H1 (cell line): ENCODE measurements around the gene LYPD6B. TPM values are rescaled to one million over a fixed set of nuclear protein-coding genes. Genes with fewer than 3 reads are reported as not detected.

ENCODE experiments used
- CTCF ChIA-PET: fragments of 300-600 bp; sonication (Branson Sonifier 250); formaldehyde crosslinking; loops from one replicate; lab custom pipeline; 2021; ENCODE audit not compliant: partially characterized antibody; lab: Charles Lee
- POLR2A ChIA-PET: fragments of 300-600 bp; sonication (Branson Sonifier 250); formaldehyde crosslinking; loops from one replicate; lab custom pipeline; 2021; ENCODE audit warnings: inconsistent platforms; ENCODE audit not compliant: partially characterized antibody; lab: Charles Lee
- DNase-seq, 2 experiments: peaks; one replicate each; pipeline versions ENCODE4 v3.0.0 to v3.0.0-alpha.2; 2010 to 2022; ENCODE audit warnings: low spot score in 2 of 2, low read depth in 1 of 2, mixed read lengths in 1 of 2
- FAIRE-seq: peaks from 2 replicates; lab custom pipeline; 2011; peaks lifted over from hg19 to GRCh38; lab: Jason Lieb, UNC
- H2AFZ ChIP-seq: 2 replicates; pipeline ENCODE4 v1.8.1; 2012; ENCODE audit warnings: low read length, inconsistent platforms
- H2AK5ac ChIP-seq: 2 replicates; pipeline ENCODE4 v1.6.1; 2013; ENCODE audit warnings: low read depth, low read length
- H2BK120ac ChIP-seq: replicated peaks from 2 replicates; pipeline ENCODE3; 2013; ENCODE audit warnings: low read depth, low read length, inconsistent platforms
- H2BK12ac ChIP-seq: 2 replicates; pipeline ENCODE4 v1.6.1; 2013; ENCODE audit warnings: low read depth, low read length
- H2BK15ac ChIP-seq: 2 replicates; pipeline ENCODE4 v1.6.1; 2013; ENCODE audit warnings: low read length
- H2BK20ac ChIP-seq: 2 replicates; pipeline ENCODE4 v1.6.1; 2013; ENCODE audit warnings: low read length
- H2BK5ac ChIP-seq: 2 replicates; pipeline ENCODE4 v1.6.1; 2013; ENCODE audit warnings: low read depth, low read length
- H3K14ac ChIP-seq: 2 replicates; pipeline ENCODE4 v1.6.1; 2013; ENCODE audit warnings: inconsistent platforms; ENCODE audit not compliant: insufficient read length
- H3K18ac ChIP-seq: 2 replicates; pipeline ENCODE4 v1.6.1; 2013; ENCODE audit warnings: low read length; ENCODE audit errors: extremely low read depth
- H3K23ac ChIP-seq: 2 replicates; pipeline ENCODE4 v1.6.1; 2013; ENCODE audit warnings: inconsistent platforms; ENCODE audit not compliant: insufficient read length
- H3K23me2 ChIP-seq: 2 replicates; pipeline ENCODE4 v1.6.1; 2013; ENCODE audit warnings: low read depth, low read length
- H3K27ac ChIP-seq: 2 replicates; pipeline ENCODE4 v1.6.1; 2011; ENCODE audit warnings: low read depth, low read length, inconsistent platforms
- H3K27me3 ChIP-seq, 4 experiments: replicated peaks in 1 of 4; 1 replicate in 1 of 4; 2 replicates in 3 of 4; pipeline versions ENCODE4 v1.6.1 to v1.8.1; 2011 to 2013; ENCODE audit warnings: low read length in 3 of 4, mild to moderate bottlenecking in 3 of 4, inconsistent platforms in 2 of 4, mixed read lengths in 2 of 4, moderate library complexity in 1 of 4; ENCODE audit not compliant: control insufficient read depth in 3 of 4, insufficient read depth in 3 of 4; ENCODE audit errors: extremely low read depth in 1 of 4
- H3K36me3 ChIP-seq, 4 experiments: 2 replicates each; pipeline versions ENCODE4 v1.6.1 to v1.8.1; 2011 to 2013; ENCODE audit warnings: mild to moderate bottlenecking in 4 of 4, low read length in 3 of 4, moderate library complexity in 2 of 4, control low read depth in 1 of 4, inconsistent platforms in 1 of 4; ENCODE audit not compliant: insufficient read depth in 4 of 4, control insufficient read depth in 2 of 4
- H3K4ac ChIP-seq: replicated peaks from 2 replicates; pipeline ENCODE3; 2013; ENCODE audit warnings: low read length, low read depth, mixed read lengths, inconsistent platforms; ENCODE audit not compliant: insufficient read length
- H3K4me1 ChIP-seq, 4 experiments: replicated peaks in 1 of 4; 1 replicate in 1 of 4; 2 replicates in 3 of 4; pipeline versions ENCODE4 v1.6.1 to v1.8.1; 2011 to 2013; ENCODE audit warnings: low read length in 3 of 4, inconsistent platforms in 2 of 4, mixed read lengths in 1 of 4; ENCODE audit not compliant: insufficient read depth in 4 of 4, control insufficient read depth in 3 of 4
- H3K4me2 ChIP-seq, 2 experiments: 2 replicates each; pipeline versions ENCODE4 v1.6.1 to v1.8.1; 2011 to 2013; ENCODE audit warnings: low read depth in 2 of 2, low read length in 2 of 2, control low read depth in 1 of 2, inconsistent platforms in 1 of 2, mild to moderate bottlenecking in 1 of 2; ENCODE audit not compliant: insufficient read depth in 1 of 2
- H3K4me3 ChIP-seq, 4 experiments: fragments of 200-600, 300-600 bp in 1 of 4; sonication (generic), shearing (Covaris generic), sonication (Bioruptor Twin) in 1 of 4; 2 replicates each; pipeline versions ENCODE4 v1.5.1 to v1.8.1; 2011 to 2016; ENCODE audit warnings: low read length in 4 of 4, low read depth in 3 of 4, control low read depth in 2 of 4, inconsistent platforms in 2 of 4, mild to moderate bottlenecking in 2 of 4, mixed read lengths in 1 of 4, moderate library complexity in 1 of 4; ENCODE audit not compliant: insufficient read depth in 2 of 4; ENCODE audit errors: extremely low read depth in 1 of 4
- H3K56ac ChIP-seq: replicated peaks from 2 replicates; pipeline ENCODE3; 2013; ENCODE audit warnings: low read depth, mild to moderate bottlenecking, mixed read lengths, low read length, inconsistent platforms; ENCODE audit not compliant: insufficient read length
- H3K79me1 ChIP-seq: 2 replicates; pipeline ENCODE4 v1.6.1; 2013; ENCODE audit warnings: low read depth, low read length, control low read depth
- H3K79me2 ChIP-seq, 2 experiments: 2 replicates each; pipeline versions ENCODE4 v1.6.1 to v1.8.1; 2012 to 2013; ENCODE audit warnings: low read length in 2 of 2, mild to moderate bottlenecking in 2 of 2, inconsistent platforms in 1 of 2; ENCODE audit not compliant: insufficient read depth in 2 of 2, control insufficient read depth in 1 of 2
- H3K9ac ChIP-seq, 4 experiments: replicated peaks in 1 of 4; 1 replicate in 1 of 4; 2 replicates in 3 of 4; pipeline versions ENCODE4 v1.6.1 to v1.8.1; 2011 to 2013; ENCODE audit warnings: low read depth in 3 of 4, low read length in 3 of 4, control low read depth in 2 of 4, mild to moderate bottlenecking in 2 of 4, moderate library complexity in 2 of 4, inconsistent platforms in 1 of 4; ENCODE audit errors: extremely low read depth in 1 of 4
- H3K9me3 ChIP-seq, 2 experiments: 2 replicates each; pipeline versions ENCODE4 v1.6.1 to v1.8.1; 2012 to 2013; ENCODE audit warnings: mild to moderate bottlenecking in 2 of 2, moderate library complexity in 2 of 2, control low read depth in 1 of 2, inconsistent platforms in 1 of 2, low read depth in 1 of 2, low read length in 1 of 2, mixed read lengths in 1 of 2; ENCODE audit not compliant: insufficient read depth in 2 of 2
- H4K20me1 ChIP-seq, 2 experiments: replicated peaks in 1 of 2; 2 replicates each; pipeline versions ENCODE3 to v1.8.1; 2011 to 2013; ENCODE audit warnings: inconsistent platforms in 2 of 2, low read length in 2 of 2, mild to moderate bottlenecking in 1 of 2; ENCODE audit not compliant: insufficient read depth in 2 of 2, control insufficient read depth in 1 of 2
- H4K5ac ChIP-seq: 2 replicates; pipeline ENCODE4 v1.6.1; 2013; ENCODE audit warnings: low read length, low read depth, mixed read lengths, inconsistent platforms; ENCODE audit not compliant: insufficient read length
- H4K8ac ChIP-seq: 2 replicates; pipeline ENCODE4 v1.8.0; 2013; ENCODE audit warnings: mild to moderate bottlenecking, moderate library complexity, low read length, inconsistent platforms; ENCODE audit not compliant: insufficient read depth; ENCODE audit errors: extremely low read depth
- H4K91ac ChIP-seq: replicated peaks from 2 replicates; pipeline ENCODE3; 2013; ENCODE audit warnings: low read length, mixed read lengths, inconsistent platforms; ENCODE audit not compliant: insufficient read length
- BACH1 ChIP-seq: IDR thresholded peaks from 2 replicates; pipeline ENCODE4 v1.6.1; 2012; ENCODE audit warnings: low read length, improper control_type of control experiment
- BCL11A ChIP-seq, 2 experiments: IDR thresholded peaks; one replicate each; pipeline ENCODE4 v1.6.1; 2011; ENCODE audit warnings: low read depth in 2 of 2, low read length in 2 of 2, mild to moderate bottlenecking in 2 of 2
- CBX5 ChIP-seq: fragments of 300-800, 300-1000 bp; sonication (generic); IDR thresholded peaks from 2 replicates; pipeline ENCODE4 v1.7.1; 2016; ENCODE audit warnings: antibody characterized with exemption, low read length, low read depth
- CBX8 ChIP-seq: fragments of 300-800, 300-1000 bp; sonication (generic); IDR thresholded peaks from 2 replicates; pipeline ENCODE4 v1.7.1; 2016; ENCODE audit warnings: low read depth, low read length, borderline replicate concordance
- CHD2 ChIP-seq: IDR thresholded peaks from 2 replicates; pipeline ENCODE4 v1.6.1; 2012; ENCODE audit warnings: low read length, improper control_type of control experiment
- EGR1 ChIP-seq: IDR thresholded peaks from 2 replicates; pipeline ENCODE4 v1.6.1; 2011; ENCODE audit warnings: low read depth, low read length, borderline replicate concordance
- EP300 ChIP-seq, 2 experiments: IDR thresholded peaks; 1 replicate in 1 of 2; 2 replicates in 1 of 2; pipeline ENCODE4 v1.6.1; 2011 to 2012; ENCODE audit warnings: low read depth in 2 of 2, low read length in 2 of 2, mild to moderate bottlenecking in 2 of 2, borderline replicate concordance in 1 of 2, inconsistent platforms in 1 of 2, moderate library complexity in 1 of 2
- EZH2 ChIP-seq: fragments of 200-600 bp; sonication (generic); IDR thresholded peaks from 2 replicates; pipeline ENCODE4 v1.7.1; 2012; ENCODE audit warnings: low read depth, mild to moderate bottlenecking, moderate library complexity, low read length, inconsistent platforms; ENCODE audit not compliant: severe bottlenecking
- NANOG ChIP-seq: IDR thresholded peaks from 2 replicates; pipeline ENCODE4 v1.6.1; 2011; ENCODE audit warnings: low read length, low read depth, mild to moderate bottlenecking, inconsistent platforms; ENCODE audit not compliant: insufficient read depth, poor library complexity, severe bottlenecking
- PHF8 ChIP-seq: fragments of 200-600 bp; sonication (generic); conservative IDR thresholded peaks from 2 replicates; pipeline ENCODE4 v1.7.1; 2012; ENCODE audit warnings: low read depth, mild to moderate bottlenecking, inconsistent platforms, low read length, moderate library complexity
- POU5F1 ChIP-seq: IDR thresholded peaks from 2 replicates; pipeline ENCODE4 v1.6.1; 2011; ENCODE audit warnings: low read depth, mild to moderate bottlenecking, low read length, moderate library complexity
- RNF2 ChIP-seq: fragments of 200-900, 300-1000 bp; sonication (generic); IDR thresholded peaks from 2 replicates; pipeline ENCODE4 v1.7.1; 2016; ENCODE audit warnings: borderline replicate concordance, low read depth, mild to moderate bottlenecking, antibody characterized with exemption, low read length; ENCODE audit not compliant: poor library complexity, severe bottlenecking; ENCODE audit errors: missing control alignments
- SRF ChIP-seq: IDR thresholded peaks from 2 replicates; pipeline ENCODE4 v1.6.1; 2011; ENCODE audit warnings: mild to moderate bottlenecking, low read depth, low read length, moderate library complexity
- ZNF274 ChIP-seq: IDR thresholded peaks from 2 replicates; pipeline ENCODE4 v1.7.0; 2012; ENCODE audit warnings: low read length, borderline replicate concordance; ENCODE audit errors: extremely low read depth
- WGBS, 2 experiments: shearing (Covaris generic) in 1 of 2; methylation state at CpG; one replicate each; pipeline versions ENCODE4 v1.1.6 to v1.1.7; 2013 to 2015; ENCODE audit warnings: low lambda C conversion rate in 2 of 2, mixed read lengths in 2 of 2, inconsistent platforms in 1 of 2, low coverage in 1 of 2, missing lambda C conversion rate in 1 of 2; ENCODE audit not compliant: insufficient replicate concordance in 2 of 2, insufficient coverage in 1 of 2, insufficient read length in 1 of 2; ENCODE audit errors: extremely low coverage in 1 of 2, missing lambda C conversion rate in 1 of 2; 5-methylcytosine and 5-hydroxymethylcytosine counted together
- polyA plus RNA-seq, 7 experiments: library from polyadenylated mRNA; depleted of rRNA in 3 of 7; stranded (reverse) in 5 of 7; unstranded in 2 of 7; fragments of >200 nt in 5 of 7; fragments of 200-250 nt in 2 of 7; gene quantifications; 1 replicate in 5 of 7; 2 replicates in 1 of 7; 4 replicates in 1 of 7; pipeline versions ENCODE4 v1.2.1 to v1.2.3, GENCODE V29; 2011 to 2013; ENCODE audit warnings: missing spikeins in 2 of 7, mixed read lengths in 2 of 7
- total RNA-seq: library from RNA; stranded (reverse); fragmentation: NEBNext Ultra II Directional; extraction: Animal tissue kit (Norgen Biotek cat#: 25700); gene quantifications from 2 replicates; pipeline ENCODE4 v1.2.1, GENCODE V29; 2021

LYPD6B gene
- total and polyA plus RNA-seq, 2 of the 8 experiments (the other 6 are each of a cell fraction or from before 2014, with no cell fraction given), result 2.2 to 3.5 TPM

DNA sequence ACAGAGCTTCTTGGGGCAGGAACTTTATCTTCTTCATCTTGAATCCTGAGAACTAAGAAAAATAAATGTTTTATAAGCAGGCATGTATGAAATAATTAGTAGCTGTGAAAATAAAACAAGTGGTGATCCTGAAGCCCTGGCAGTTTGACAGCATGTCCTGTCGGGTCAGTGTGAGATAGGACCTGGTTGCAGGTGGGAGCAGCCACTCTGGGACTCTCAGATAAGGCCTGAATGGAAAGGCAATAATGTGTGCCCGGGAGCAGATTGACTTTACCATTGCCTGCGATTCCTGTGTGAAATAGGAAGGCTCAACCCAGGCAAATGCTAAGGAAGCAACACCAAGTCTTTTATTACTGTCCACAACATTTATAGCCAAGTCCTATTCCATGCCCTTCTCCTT, 132.4 kb downstream of the LYPD6B start:
- no peak overlapping the region for H3K9ac ChIP-seq
- DNase-seq, result no peak
- no peak for TF ChIP-seq EGR1
- no peak for TF ChIP-seq EZH2
- no peak for TF ChIP-seq EP300 (IDR thresholded peaks at IDR 0.05; ENCODE audit: borderline replicate concordance in 1 of 2, low read depth in 2 of 2, low read length in 2 of 2)
- TF ChIP-seq BCL11A (IDR thresholded peaks at IDR 0.05; ENCODE audit: low read depth in 2 of 2, low read length in 2 of 2), result no peak
- TF ChIP-seq CHD2, result no peak
- no peak for TF ChIP-seq RNF2
- TF ChIP-seq CBX5, result no peak
- no peak for TF ChIP-seq BACH1
- TF ChIP-seq CBX8, result no peak
- no peak for TF ChIP-seq POU5F1
- TF ChIP-seq ZNF274, result no peak
- no peak for TF ChIP-seq NANOG
- TF ChIP-seq SRF, result no peak
- no peak for TF ChIP-seq PHF8

More for the DNA sequence above, 132.4 kb downstream of the LYPD6B start:
- peaks cover 0 to 4% (median 1%) of the 10 kb centered on the region in 4 experiments; a peak in 2 of 7 replicates for H3K4me1 ChIP-seq
- H3K79me2 ChIP-seq, result no peaks in the 10 kb centered on the region
- H3K9me3 ChIP-seq, result no peaks in the 10 kb centered on the region
- H3K36me3 ChIP-seq, result no peaks in the 10 kb centered on the region
- H3K18ac ChIP-seq, result no peak overlapping the region
- H2AK5ac ChIP-seq, result no peak overlapping the region
- H3K27me3 ChIP-seq, result no peaks in the 10 kb centered on the region
- H2BK5ac ChIP-seq, result no peak overlapping the region; the same call in 1 of the 2 replicates
- H4K5ac ChIP-seq, result no peak overlapping the region
- H3K4me2 ChIP-seq, result no peak overlapping the region
- H2AFZ ChIP-seq, result no peak overlapping the region
- no peaks in the 10 kb centered on the region for H3K79me1 ChIP-seq
- H3K56ac ChIP-seq, result no peak overlapping the region
- FAIRE-seq, result no peak
- H4K20me1 ChIP-seq, result no peaks in the 10 kb centered on the region
- no peak overlapping the region for H2BK120ac ChIP-seq
- H3K23me2 ChIP-seq, result no peaks in the 10 kb centered on the region
- 91% methylated on average over 3 of the region's 3 CpGs; no CpG with 5 or more reads in 1 of the 2 experiments for WGBS, 2 experiments
- H3K4me3 ChIP-seq, result no peak overlapping the region
- CTCF ChIA-PET, result no interaction called here
- no peak overlapping the region for H2BK12ac ChIP-seq
- no peak overlapping the region for H2BK15ac ChIP-seq
- POLR2A ChIA-PET, result no interaction called here
- no peak overlapping the region for H4K91ac ChIP-seq
- no peak overlapping the region for H2BK20ac ChIP-seq
- no peak overlapping the region for H3K4ac ChIP-seq
- no peak overlapping the region for H3K23ac ChIP-seq
- no peak overlapping the region for H3K27ac ChIP-seq
- no peak overlapping the region for H4K8ac ChIP-seq
- H3K14ac ChIP-seq, result no peak overlapping the region
